LNCAP (cell line): Measurements from ENCODE around the gene SFSWAP.

Experiments
- TF ChIP-seq, protein P1 (sequence below): fragments of 450-650 bp; IDR thresholded peaks from 2 replicates; pipeline ENCODE4 v1.5.1; 2017; ENCODE audit warnings: mild to moderate bottlenecking

The SFSWAP gene

DNA sequence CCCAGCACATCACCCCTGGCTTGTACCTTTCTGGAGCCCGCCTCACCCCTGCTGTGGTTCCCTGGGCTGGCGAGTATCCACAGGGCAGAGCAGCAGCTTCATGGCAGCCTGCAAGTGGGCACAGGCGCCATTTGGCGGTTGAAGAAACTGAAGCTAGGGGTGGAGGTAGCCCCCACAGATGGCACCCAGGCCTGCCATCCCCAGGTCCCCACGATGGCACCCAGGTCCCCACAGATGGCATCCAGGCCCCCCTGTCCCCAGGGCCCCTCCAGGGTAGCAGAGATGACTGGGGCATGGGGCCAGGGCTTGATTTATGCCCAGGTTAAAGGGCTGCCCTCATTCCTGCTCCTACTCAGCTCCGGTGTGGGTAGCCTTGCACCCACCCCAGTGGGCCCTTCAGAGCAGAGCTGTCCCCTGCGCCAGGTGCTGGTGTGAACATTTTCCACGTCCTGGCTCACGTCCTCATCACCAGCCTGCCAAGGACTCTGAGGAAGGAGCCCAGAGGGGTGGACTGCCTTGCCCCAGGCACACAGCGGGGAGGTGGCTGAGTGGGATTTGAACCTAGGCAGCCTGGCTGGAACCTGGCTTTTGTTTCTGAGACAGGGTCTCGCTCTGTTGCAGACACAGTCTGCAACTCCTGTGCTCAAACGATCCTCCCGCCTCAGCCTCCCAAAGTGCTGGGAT is 126.0 kb downstream of the SFSWAP start:
- TF ChIP-seq, protein P1, sequence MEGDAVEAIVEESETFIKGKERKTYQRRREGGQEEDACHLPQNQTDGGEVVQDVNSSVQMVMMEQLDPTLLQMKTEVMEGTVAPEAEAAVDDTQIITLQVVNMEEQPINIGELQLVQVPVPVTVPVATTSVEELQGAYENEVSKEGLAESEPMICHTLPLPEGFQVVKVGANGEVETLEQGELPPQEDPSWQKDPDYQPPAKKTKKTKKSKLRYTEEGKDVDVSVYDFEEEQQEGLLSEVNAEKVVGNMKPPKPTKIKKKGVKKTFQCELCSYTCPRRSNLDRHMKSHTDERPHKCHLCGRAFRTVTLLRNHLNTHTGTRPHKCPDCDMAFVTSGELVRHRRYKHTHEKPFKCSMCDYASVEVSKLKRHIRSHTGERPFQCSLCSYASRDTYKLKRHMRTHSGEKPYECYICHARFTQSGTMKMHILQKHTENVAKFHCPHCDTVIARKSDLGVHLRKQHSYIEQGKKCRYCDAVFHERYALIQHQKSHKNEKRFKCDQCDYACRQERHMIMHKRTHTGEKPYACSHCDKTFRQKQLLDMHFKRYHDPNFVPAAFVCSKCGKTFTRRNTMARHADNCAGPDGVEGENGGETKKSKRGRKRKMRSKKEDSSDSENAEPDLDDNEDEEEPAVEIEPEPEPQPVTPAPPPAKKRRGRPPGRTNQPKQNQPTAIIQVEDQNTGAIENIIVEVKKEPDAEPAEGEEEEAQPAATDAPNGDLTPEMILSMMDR = no peak

DNA sequence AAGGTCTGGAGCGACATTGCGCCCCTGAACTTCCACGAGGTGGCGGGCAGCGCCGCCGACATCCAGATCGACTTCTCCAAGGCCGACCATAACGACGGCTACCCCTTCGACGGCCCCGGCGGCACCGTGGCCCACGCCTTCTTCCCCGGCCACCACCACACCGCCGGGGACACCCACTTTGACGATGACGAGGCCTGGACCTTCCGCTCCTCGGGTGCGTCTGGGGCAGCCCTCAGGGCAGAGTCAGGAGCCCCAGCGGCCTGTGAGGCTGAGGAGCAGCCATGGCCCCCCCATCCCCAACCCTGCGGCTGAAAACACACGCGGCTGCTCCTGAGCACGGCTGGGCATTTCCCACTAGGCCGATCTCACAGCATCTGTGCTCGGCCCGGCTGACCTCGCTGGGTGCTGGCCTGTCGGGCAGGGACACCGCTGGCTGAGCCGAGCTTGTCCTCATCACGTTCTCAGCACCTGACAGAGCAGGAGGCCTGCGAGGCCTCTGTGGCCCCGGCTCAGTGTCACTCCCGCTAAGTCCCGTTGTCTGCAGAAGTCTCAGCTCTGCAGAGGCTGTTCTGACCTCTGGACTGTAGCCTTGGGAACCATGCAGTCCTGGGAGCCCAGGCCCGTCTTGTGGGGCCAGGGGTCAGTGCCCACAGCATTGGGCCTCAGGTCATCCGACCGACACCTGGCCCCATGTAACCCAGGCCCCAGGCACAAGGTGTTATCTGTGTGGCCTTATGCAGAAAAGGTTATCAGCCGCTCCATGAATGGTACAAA is 129.9 kb downstream of the SFSWAP start:
- TF ChIP-seq, protein P1 = no peak

DNA sequence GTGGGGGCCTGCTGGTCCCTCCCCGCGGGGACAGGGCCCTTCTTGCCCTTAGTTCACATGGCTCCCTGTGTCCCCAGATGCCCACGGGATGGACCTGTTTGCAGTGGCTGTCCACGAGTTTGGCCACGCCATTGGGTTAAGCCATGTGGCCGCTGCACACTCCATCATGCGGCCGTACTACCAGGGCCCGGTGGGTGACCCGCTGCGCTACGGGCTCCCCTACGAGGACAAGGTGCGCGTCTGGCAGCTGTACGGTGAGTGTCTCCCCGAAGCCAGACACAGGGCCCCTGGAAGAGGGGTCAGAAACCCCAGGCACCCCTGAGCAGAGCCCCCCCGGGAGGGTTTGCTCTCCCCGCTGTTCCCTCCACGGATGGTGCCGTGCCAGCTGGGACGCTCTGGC is 130.7 kb downstream of the SFSWAP start:
- TF ChIP-seq, protein P1 = no peak

DNA sequence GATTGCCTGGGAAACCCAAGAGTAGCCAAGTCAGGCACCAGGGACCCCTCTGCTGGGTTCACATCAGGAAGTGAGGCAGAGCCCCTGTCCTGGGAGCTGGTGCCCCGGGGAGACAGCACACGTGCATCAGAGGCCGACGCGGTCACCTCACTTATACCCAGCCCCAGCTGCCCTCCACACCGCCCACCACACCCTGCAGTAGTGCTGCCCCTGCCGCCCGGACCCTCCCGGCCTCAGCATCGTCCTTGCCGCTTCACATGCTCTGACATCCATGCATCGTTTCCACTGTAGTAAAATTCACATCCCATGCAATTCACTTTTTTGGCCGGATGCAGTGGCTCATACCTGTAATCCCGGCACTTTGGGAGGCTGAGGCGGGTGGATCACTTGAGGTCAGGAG is 131.3 kb downstream of the SFSWAP start:
- TF ChIP-seq, protein P1 = no peak

DNA sequence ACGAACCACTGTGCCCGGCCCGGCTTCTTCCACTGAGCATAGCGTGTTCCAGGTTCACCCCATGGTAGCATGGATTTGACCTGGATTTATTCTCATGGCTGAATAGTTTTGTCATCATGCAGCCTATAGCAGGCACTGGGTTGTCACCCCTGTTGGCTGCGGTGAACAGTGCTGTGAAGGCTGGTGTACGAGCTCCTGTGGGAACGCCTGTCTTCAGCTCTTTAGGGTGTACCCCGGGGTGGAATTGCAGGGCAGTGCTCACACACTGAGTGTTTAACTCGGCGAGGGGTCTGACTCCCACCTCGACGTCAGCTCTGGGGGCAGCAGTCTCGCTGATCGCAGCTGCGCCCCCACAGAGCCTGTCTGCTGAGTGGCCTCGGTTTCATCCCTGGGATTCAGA is 132.6 kb downstream of the SFSWAP start:
- TF ChIP-seq, protein P1 = no peak

DNA sequence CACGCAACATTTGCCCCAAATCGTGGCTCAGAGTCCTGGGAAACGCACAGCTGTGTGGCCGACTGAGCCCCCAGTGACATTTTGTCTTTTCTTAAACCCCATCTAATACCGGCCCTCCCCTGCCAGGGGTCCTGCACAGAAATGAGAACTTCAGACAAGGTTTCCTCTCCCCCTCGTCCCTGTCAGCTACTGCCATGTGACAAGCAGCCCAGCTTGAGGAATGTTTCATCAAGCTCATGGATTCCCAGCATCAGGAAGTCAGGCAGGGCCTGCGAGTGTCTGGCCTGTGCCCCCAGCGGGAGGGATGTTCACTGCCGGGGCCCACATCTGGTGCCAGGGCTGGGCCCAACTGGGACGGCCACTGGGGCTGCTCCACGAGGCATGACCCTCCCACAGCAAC is 133.2 kb downstream of the SFSWAP start:
- TF ChIP-seq, protein P1 = no peak

DNA sequence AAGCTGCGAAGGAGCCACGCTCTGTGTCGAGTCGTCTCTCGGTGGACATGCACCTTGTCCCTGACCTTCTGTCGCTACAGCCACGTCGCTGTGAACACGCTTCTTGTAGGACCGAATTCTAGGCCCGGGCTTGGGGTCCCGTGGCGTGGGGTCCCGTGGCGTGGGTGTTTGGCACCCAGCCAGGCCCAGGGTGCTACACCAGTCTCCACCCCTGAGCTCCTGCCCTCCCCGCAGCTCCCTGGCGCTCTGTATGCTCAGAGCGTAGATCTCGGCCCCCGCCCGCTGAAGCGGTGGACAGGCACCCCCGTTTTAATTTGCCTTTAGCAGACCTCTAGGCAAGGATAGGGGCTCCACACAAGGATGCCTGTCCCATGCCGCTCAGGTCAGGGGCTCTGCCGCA is 133.8 kb downstream of the SFSWAP start:
- TF ChIP-seq, protein P1 = no peak
